DOHH2 (cell line): ENCODE data around the gene P3H3.

Experiments used
- H3F3A ChIP-seq: fragments of 200-600 bp; sonication (generic), shearing (Covaris generic); 2 replicates; pipeline ENCODE4 v1.6.0; 2016; ENCODE audit warnings: antibody characterized with exemption, mild to moderate bottlenecking; ENCODE audit not compliant: control insufficient read depth, insufficient read depth
- H3K27ac ChIP-seq: fragments of 200-600 bp; sonication (generic); 2 replicates; pipeline ENCODE4 v1.5.1; 2014; ENCODE audit warnings: low read depth, mild to moderate bottlenecking, low read length, moderate library complexity
- H3K27me3 ChIP-seq: fragments of 200-600 bp; sonication (generic); 2 replicates; pipeline ENCODE4 v1.6.1; 2014; ENCODE audit warnings: mild to moderate bottlenecking, low read length, mixed read lengths; ENCODE audit not compliant: control insufficient read depth
- H3K36me3 ChIP-seq: fragments of 200-600 bp; sonication (generic); 2 replicates; pipeline ENCODE4 v1.6.1; 2014; ENCODE audit warnings: mild to moderate bottlenecking, low read length, moderate library complexity, mixed read lengths; ENCODE audit not compliant: control insufficient read depth
- H3K4me1 ChIP-seq: fragments of 200-600 bp; sonication (generic); 2 replicates; pipeline ENCODE4 v1.6.1; 2014; ENCODE audit warnings: mild to moderate bottlenecking, low read length, mixed read lengths; ENCODE audit not compliant: control insufficient read depth
- H3K4me2 ChIP-seq: fragments of 200-600 bp; sonication (generic); 2 replicates; pipeline ENCODE4 v1.6.0; 2014; ENCODE audit warnings: mild to moderate bottlenecking, low read length, moderate library complexity
- H3K4me3 ChIP-seq: fragments of 200-600 bp; sonication (generic); 2 replicates; pipeline ENCODE4 v1.5.1; 2014; ENCODE audit warnings: mild to moderate bottlenecking, low read length, mixed read lengths
- H3K79me2 ChIP-seq: fragments of 200-600 bp; sonication (generic); 2 replicates; pipeline ENCODE4 v1.6.1; 2014; ENCODE audit warnings: mild to moderate bottlenecking, low read length, mixed read lengths; ENCODE audit not compliant: control insufficient read depth
- H3K9me2 ChIP-seq: fragments of 200-600 bp; sonication (generic); replicated peaks from 2 replicates; pipeline ENCODE4 v1.6.1; 2014; ENCODE audit warnings: mild to moderate bottlenecking, low read length, mixed read lengths; ENCODE audit not compliant: control insufficient read depth
- H3K9me3 ChIP-seq: fragments of 200-600 bp; sonication (generic); 2 replicates; pipeline ENCODE4 v1.6.1; 2014; ENCODE audit warnings: antibody characterized with exemption, low read length, mixed read lengths; ENCODE audit not compliant: control insufficient read depth, insufficient read depth
- H4K20me1 ChIP-seq: fragments of 200-600 bp; sonication (generic); 2 replicates; pipeline ENCODE4 v1.6.0; 2014; ENCODE audit warnings: low read depth, mild to moderate bottlenecking, antibody characterized with exemption, low read length, moderate library complexity; ENCODE audit not compliant: control insufficient read depth, insufficient read depth
- CTCF ChIP-seq: fragments of 200-600 bp; sonication (generic); IDR thresholded peaks from one replicate; pipeline ENCODE4 v1.5.1; 2014; ENCODE audit warnings: antibody characterized with exemption, mild to moderate bottlenecking, low read depth, low read length; ENCODE audit not compliant: poor library complexity, severe bottlenecking
- EZH2phosphoT487 ChIP-seq: fragments of 200-600 bp; sonication (generic); IDR thresholded peaks from 2 replicates; pipeline ENCODE4 v1.6.1; 2017; ENCODE audit warnings: borderline replicate concordance, mild to moderate bottlenecking, antibody characterized with exemption, low read length, moderate library complexity, mixed read lengths

The P3H3 gene

GRCh38 chr12:6786416-6787094, 41.7 kb upstream of the P3H3 start:
- H3K9me2 ChIP-seq, result no peaks in the 10 kb centered on the region
- H3K4me3 ChIP-seq, result no peak overlapping the region
- no peak overlapping the region for H3K27ac ChIP-seq
- no peaks in the 10 kb centered on the region for H3K4me1 ChIP-seq
- H4K20me1 ChIP-seq, result no peaks in the 10 kb centered on the region
- H3K27me3 ChIP-seq, result peaks cover 21% of the 10 kb centered on the region
- TF ChIP-seq CTCF (no peak), EZH2phosphoT487 (no peak)
- H3K9me3 ChIP-seq, result no peaks in the 10 kb centered on the region
- no peak overlapping the region for H3K4me2 ChIP-seq
- H3F3A ChIP-seq, result no peaks in the 10 kb centered on the region
- H3K79me2 ChIP-seq, result no peaks in the 10 kb centered on the region
- H3K36me3 ChIP-seq, result no peaks in the 10 kb centered on the region

GRCh38 chr12:6787309-6787708, 40.9 kb upstream of the P3H3 start:
- Histone ChIP-seq H3F3A (no peaks in the 10 kb centered on the region), H3K79me2 (no peaks in the 10 kb centered on the region), H3K4me2 (no peak overlapping the region), H3K36me3 (no peaks in the 10 kb centered on the region), H3K27me3 (peaks cover 28% of the 10 kb centered on the region), H4K20me1 (no peaks in the 10 kb centered on the region), H3K9me2 (no peaks in the 10 kb centered on the region), H3K4me1 (peaks cover 3% of the 10 kb centered on the region), H3K4me3 (no peak overlapping the region), H3K9me3 (no peaks in the 10 kb centered on the region), H3K27ac (no peak overlapping the region)
- TF ChIP-seq CTCF (no peak), EZH2phosphoT487 (no peak)

GRCh38 chr12:6788972-6789924, 39.0 kb upstream of the P3H3 start, which contains the start of gene CD4:
CD4 (plus strand) TSS chr12:6789528; CDS start chr12:6800139, 10,611 bp downstream.
- Histone ChIP-seq H3K9me2 (no peaks in the 10 kb centered on the region), H4K20me1 (no peaks in the 10 kb centered on the region), H3K9me3 (no peaks in the 10 kb centered on the region), H3K27me3 (peaks cover 39% of the 10 kb centered on the region), H3F3A (no peaks in the 10 kb centered on the region), H3K4me3 (no peak within 1 kb of the TSS), H3K36me3 (no peaks in the 10 kb centered on the region), H3K79me2 (no peaks in the 10 kb centered on the region), H3K4me2 (no peak within 1 kb of the TSS), H3K27ac (no peak within 1 kb of the TSS), H3K4me1 (peaks cover 13% of the 10 kb centered on the region)
- no peak for TF ChIP-seq CTCF
- no peak for TF ChIP-seq EZH2phosphoT487
